H1 (cell line): ENCODE results near the gene ALPI. TPM values are rescaled to one million over a fixed set of nuclear protein-coding genes. Genes with fewer than 3 reads are reported as not detected.
"Not testable (repeated sequence)": the region's sequence is repeated elsewhere in the genome, so short reads cannot be mapped to it uniquely, and the experiment has no call there.

Experiments used
- CTCF ChIA-PET: fragments of 300-600 bp; sonication (Branson Sonifier 250); formaldehyde crosslinking; loops from one replicate; lab custom pipeline; 2021; ENCODE audit not compliant: partially characterized antibody; lab: Charles Lee
- POLR2A ChIA-PET: fragments of 300-600 bp; sonication (Branson Sonifier 250); formaldehyde crosslinking; loops from one replicate; lab custom pipeline; 2021; ENCODE audit warnings: inconsistent platforms; ENCODE audit not compliant: partially characterized antibody; lab: Charles Lee
- DNase-seq, 2 experiments: peaks; one replicate each; pipeline versions ENCODE4 v3.0.0 to v3.0.0-alpha.2; 2010 to 2022; ENCODE audit warnings: low spot score in 2 of 2, low read depth in 1 of 2, mixed read lengths in 1 of 2
- FAIRE-seq: peaks from 2 replicates; lab custom pipeline; 2011; peaks lifted over from hg19 to GRCh38; lab: Jason Lieb, UNC
- H2AFZ ChIP-seq: 2 replicates; pipeline ENCODE4 v1.8.1; 2012; ENCODE audit warnings: low read length, inconsistent platforms
- H2AK5ac ChIP-seq: 2 replicates; pipeline ENCODE4 v1.6.1; 2013; ENCODE audit warnings: low read depth, low read length
- H2BK120ac ChIP-seq: replicated peaks from 2 replicates; pipeline ENCODE3; 2013; ENCODE audit warnings: low read depth, low read length, inconsistent platforms
- H2BK12ac ChIP-seq: 2 replicates; pipeline ENCODE4 v1.6.1; 2013; ENCODE audit warnings: low read depth, low read length
- H2BK15ac ChIP-seq: 2 replicates; pipeline ENCODE4 v1.6.1; 2013; ENCODE audit warnings: low read length
- H2BK20ac ChIP-seq: 2 replicates; pipeline ENCODE4 v1.6.1; 2013; ENCODE audit warnings: low read length
- H2BK5ac ChIP-seq: 2 replicates; pipeline ENCODE4 v1.6.1; 2013; ENCODE audit warnings: low read depth, low read length
- H3K14ac ChIP-seq: 2 replicates; pipeline ENCODE4 v1.6.1; 2013; ENCODE audit warnings: inconsistent platforms; ENCODE audit not compliant: insufficient read length
- H3K18ac ChIP-seq: 2 replicates; pipeline ENCODE4 v1.6.1; 2013; ENCODE audit warnings: low read length; ENCODE audit errors: extremely low read depth
- H3K23ac ChIP-seq: 2 replicates; pipeline ENCODE4 v1.6.1; 2013; ENCODE audit warnings: inconsistent platforms; ENCODE audit not compliant: insufficient read length
- H3K23me2 ChIP-seq: 2 replicates; pipeline ENCODE4 v1.6.1; 2013; ENCODE audit warnings: low read depth, low read length
- H3K27ac ChIP-seq: 2 replicates; pipeline ENCODE4 v1.6.1; 2011; ENCODE audit warnings: low read depth, low read length, inconsistent platforms
- H3K27me3 ChIP-seq, 4 experiments: replicated peaks in 1 of 4; 1 replicate in 1 of 4; 2 replicates in 3 of 4; pipeline versions ENCODE4 v1.6.1 to v1.8.1; 2011 to 2013; ENCODE audit warnings: low read length in 3 of 4, mild to moderate bottlenecking in 3 of 4, inconsistent platforms in 2 of 4, mixed read lengths in 2 of 4, moderate library complexity in 1 of 4; ENCODE audit not compliant: control insufficient read depth in 3 of 4, insufficient read depth in 3 of 4; ENCODE audit errors: extremely low read depth in 1 of 4
- H3K36me3 ChIP-seq, 4 experiments: 2 replicates each; pipeline versions ENCODE4 v1.6.1 to v1.8.1; 2011 to 2013; ENCODE audit warnings: mild to moderate bottlenecking in 4 of 4, low read length in 3 of 4, moderate library complexity in 2 of 4, control low read depth in 1 of 4, inconsistent platforms in 1 of 4; ENCODE audit not compliant: insufficient read depth in 4 of 4, control insufficient read depth in 2 of 4
- H3K4ac ChIP-seq: replicated peaks from 2 replicates; pipeline ENCODE3; 2013; ENCODE audit warnings: low read length, low read depth, mixed read lengths, inconsistent platforms; ENCODE audit not compliant: insufficient read length
- H3K4me1 ChIP-seq, 4 experiments: replicated peaks in 1 of 4; 1 replicate in 1 of 4; 2 replicates in 3 of 4; pipeline versions ENCODE4 v1.6.1 to v1.8.1; 2011 to 2013; ENCODE audit warnings: low read length in 3 of 4, inconsistent platforms in 2 of 4, mixed read lengths in 1 of 4; ENCODE audit not compliant: insufficient read depth in 4 of 4, control insufficient read depth in 3 of 4
- H3K4me2 ChIP-seq, 2 experiments: 2 replicates each; pipeline versions ENCODE4 v1.6.1 to v1.8.1; 2011 to 2013; ENCODE audit warnings: low read depth in 2 of 2, low read length in 2 of 2, control low read depth in 1 of 2, inconsistent platforms in 1 of 2, mild to moderate bottlenecking in 1 of 2; ENCODE audit not compliant: insufficient read depth in 1 of 2
- H3K4me3 ChIP-seq, 4 experiments: fragments of 200-600, 300-600 bp in 1 of 4; sonication (generic), shearing (Covaris generic), sonication (Bioruptor Twin) in 1 of 4; 2 replicates each; pipeline versions ENCODE4 v1.5.1 to v1.8.1; 2011 to 2016; ENCODE audit warnings: low read length in 4 of 4, low read depth in 3 of 4, control low read depth in 2 of 4, inconsistent platforms in 2 of 4, mild to moderate bottlenecking in 2 of 4, mixed read lengths in 1 of 4, moderate library complexity in 1 of 4; ENCODE audit not compliant: insufficient read depth in 2 of 4; ENCODE audit errors: extremely low read depth in 1 of 4
- H3K56ac ChIP-seq: replicated peaks from 2 replicates; pipeline ENCODE3; 2013; ENCODE audit warnings: low read depth, mild to moderate bottlenecking, mixed read lengths, low read length, inconsistent platforms; ENCODE audit not compliant: insufficient read length
- H3K79me1 ChIP-seq: 2 replicates; pipeline ENCODE4 v1.6.1; 2013; ENCODE audit warnings: low read depth, low read length, control low read depth
- H3K79me2 ChIP-seq, 2 experiments: 2 replicates each; pipeline versions ENCODE4 v1.6.1 to v1.8.1; 2012 to 2013; ENCODE audit warnings: low read length in 2 of 2, mild to moderate bottlenecking in 2 of 2, inconsistent platforms in 1 of 2; ENCODE audit not compliant: insufficient read depth in 2 of 2, control insufficient read depth in 1 of 2
- H3K9ac ChIP-seq, 4 experiments: replicated peaks in 1 of 4; 1 replicate in 1 of 4; 2 replicates in 3 of 4; pipeline versions ENCODE4 v1.6.1 to v1.8.1; 2011 to 2013; ENCODE audit warnings: low read depth in 3 of 4, low read length in 3 of 4, control low read depth in 2 of 4, mild to moderate bottlenecking in 2 of 4, moderate library complexity in 2 of 4, inconsistent platforms in 1 of 4; ENCODE audit errors: extremely low read depth in 1 of 4
- H3K9me3 ChIP-seq, 2 experiments: 2 replicates each; pipeline versions ENCODE4 v1.6.1 to v1.8.1; 2012 to 2013; ENCODE audit warnings: mild to moderate bottlenecking in 2 of 2, moderate library complexity in 2 of 2, control low read depth in 1 of 2, inconsistent platforms in 1 of 2, low read depth in 1 of 2, low read length in 1 of 2, mixed read lengths in 1 of 2; ENCODE audit not compliant: insufficient read depth in 2 of 2
- H4K20me1 ChIP-seq, 2 experiments: replicated peaks in 1 of 2; 2 replicates each; pipeline versions ENCODE3 to v1.8.1; 2011 to 2013; ENCODE audit warnings: inconsistent platforms in 2 of 2, low read length in 2 of 2, mild to moderate bottlenecking in 1 of 2; ENCODE audit not compliant: insufficient read depth in 2 of 2, control insufficient read depth in 1 of 2
- H4K5ac ChIP-seq: 2 replicates; pipeline ENCODE4 v1.6.1; 2013; ENCODE audit warnings: low read length, low read depth, mixed read lengths, inconsistent platforms; ENCODE audit not compliant: insufficient read length
- H4K8ac ChIP-seq: 2 replicates; pipeline ENCODE4 v1.8.0; 2013; ENCODE audit warnings: mild to moderate bottlenecking, moderate library complexity, low read length, inconsistent platforms; ENCODE audit not compliant: insufficient read depth; ENCODE audit errors: extremely low read depth
- H4K91ac ChIP-seq: replicated peaks from 2 replicates; pipeline ENCODE3; 2013; ENCODE audit warnings: low read length, mixed read lengths, inconsistent platforms; ENCODE audit not compliant: insufficient read length
- WGBS, 2 experiments: shearing (Covaris generic) in 1 of 2; methylation state at CpG; one replicate each; pipeline versions ENCODE4 v1.1.6 to v1.1.7; 2013 to 2015; ENCODE audit warnings: low lambda C conversion rate in 2 of 2, mixed read lengths in 2 of 2, inconsistent platforms in 1 of 2, low coverage in 1 of 2, missing lambda C conversion rate in 1 of 2; ENCODE audit not compliant: insufficient replicate concordance in 2 of 2, insufficient coverage in 1 of 2, insufficient read length in 1 of 2; ENCODE audit errors: extremely low coverage in 1 of 2, missing lambda C conversion rate in 1 of 2; 5-methylcytosine and 5-hydroxymethylcytosine counted together
- polyA plus RNA-seq, 7 experiments: library from polyadenylated mRNA; depleted of rRNA in 3 of 7; stranded (reverse) in 5 of 7; unstranded in 2 of 7; fragments of >200 nt in 5 of 7; fragments of 200-250 nt in 2 of 7; gene quantifications; 1 replicate in 5 of 7; 2 replicates in 1 of 7; 4 replicates in 1 of 7; pipeline versions ENCODE4 v1.2.1 to v1.2.3, GENCODE V29; 2011 to 2013; ENCODE audit warnings: missing spikeins in 2 of 7, mixed read lengths in 2 of 7
- total RNA-seq: library from RNA; stranded (reverse); fragmentation: NEBNext Ultra II Directional; extraction: Animal tissue kit (Norgen Biotek cat#: 25700); gene quantifications from 2 replicates; pipeline ENCODE4 v1.2.1, GENCODE V29; 2021

Gene ALPI
- total and polyA plus RNA-seq, 2 of the 8 experiments (the other 6 are each of a cell fraction or from before 2014, with no cell fraction given) = not detected

DNA sequence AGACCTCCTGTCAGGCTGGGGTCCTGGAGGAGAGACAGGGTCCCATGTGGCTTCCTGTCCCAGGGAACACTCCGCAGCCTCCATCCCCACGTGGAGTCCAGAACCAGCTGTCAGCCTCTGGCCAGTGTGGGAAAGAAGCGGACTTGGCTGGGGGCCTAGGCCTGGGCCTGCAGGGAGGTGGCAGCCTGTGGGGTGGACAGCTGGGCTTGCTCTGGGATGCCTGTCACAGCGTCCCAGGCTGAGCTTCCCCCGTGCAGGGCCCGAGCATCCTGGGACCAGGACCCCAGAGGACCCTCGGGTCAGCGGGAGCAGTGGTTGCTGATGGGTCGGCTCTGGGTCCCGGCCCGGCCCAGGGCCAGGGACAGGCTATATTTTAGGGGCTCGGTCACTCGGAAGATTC lies 13.5 kb upstream of the ALPI start:
- H2AFZ ChIP-seq, H3K23me2 ChIP-seq, H2BK5ac ChIP-seq, H4K20me1 ChIP-seq, FAIRE-seq, H2AK5ac ChIP-seq, H4K8ac ChIP-seq, H4K5ac ChIP-seq, H2BK15ac ChIP-seq, H2BK20ac ChIP-seq, H3K36me3 ChIP-seq, H3K18ac ChIP-seq, H3K27me3 ChIP-seq, DNase-seq, H4K91ac ChIP-seq, H3K4me2 ChIP-seq, H3K23ac ChIP-seq, H3K9ac ChIP-seq, H3K79me1 ChIP-seq, H3K14ac ChIP-seq, H2BK12ac ChIP-seq, H2BK120ac ChIP-seq, H3K27ac ChIP-seq, H3K79me2 ChIP-seq, H3K4me1 ChIP-seq, POLR2A ChIA-PET, H3K4ac ChIP-seq, H3K56ac ChIP-seq, H3K9me3 ChIP-seq, H3K4me3 ChIP-seq: not testable (repeated sequence)
- 87% methylated on average over 11 of the region's 13 CpGs; no CpG with 5 or more reads in 1 of the 2 experiments for WGBS, 2 experiments
- CTCF ChIA-PET = interaction anchor here (1.0 to 4.9 kb wide), 9 partner anchors 15 to 115 kb away, joined by 3 to 67 read pairs (median 5); no protein-coding TSS in a partner anchor

DNA sequence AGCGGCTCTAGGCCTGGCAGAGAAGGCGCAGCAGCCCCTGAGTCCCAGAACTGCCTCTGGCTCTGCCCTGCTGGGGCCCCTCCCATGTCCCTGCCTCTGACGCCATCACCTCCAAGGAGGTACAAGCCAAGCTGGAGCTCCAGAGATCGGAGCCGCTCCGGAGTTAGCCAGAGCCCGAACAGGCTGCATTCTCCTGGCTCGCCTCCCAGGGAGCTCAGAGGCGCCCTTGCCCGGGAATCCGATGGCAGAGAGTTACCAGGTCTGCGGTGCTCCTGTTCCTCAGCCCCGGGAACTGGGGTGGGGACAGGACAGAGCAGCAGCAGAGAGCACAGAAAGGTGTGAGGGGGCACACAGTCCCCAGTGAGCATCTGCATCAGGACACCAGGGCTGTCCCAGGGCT lies 12.9 kb upstream of the ALPI start:
- CTCF ChIA-PET = interaction anchor here (1.6 to 4.9 kb wide), 6 partner anchors 14 to 116 kb away, joined by 3 to 67 read pairs (median 21); no protein-coding TSS in a partner anchor
- H2AFZ ChIP-seq, H2AK5ac ChIP-seq, H3K56ac ChIP-seq, H4K8ac ChIP-seq, H2BK120ac ChIP-seq, H3K27me3 ChIP-seq, H4K5ac ChIP-seq, H3K79me2 ChIP-seq, H3K4me2 ChIP-seq, H3K9me3 ChIP-seq, FAIRE-seq, H3K9ac ChIP-seq, H3K14ac ChIP-seq, H3K4me3 ChIP-seq, H2BK5ac ChIP-seq, H4K20me1 ChIP-seq, H2BK20ac ChIP-seq, H2BK15ac ChIP-seq, H3K18ac ChIP-seq, DNase-seq, H2BK12ac ChIP-seq, H3K27ac ChIP-seq, H3K4me1 ChIP-seq, H3K79me1 ChIP-seq, H3K4ac ChIP-seq, H3K23ac ChIP-seq, H3K23me2 ChIP-seq, H3K36me3 ChIP-seq, H4K91ac ChIP-seq, POLR2A ChIA-PET: not testable (repeated sequence)
- WGBS, 2 experiments = 90% methylated on average over 2 of the region's 13 CpGs; no CpG with 5 or more reads in 1 of the 2 experiments
